K562 (cell line): ENCODE measurements around the gene DCTN5. TPM values are rescaled to one million over a fixed set of nuclear protein-coding genes. Genes with fewer than 3 reads are reported as not detected.

ENCODE experiments used
- ATAC-seq: fragments of 200-7000 bp; cut with Tn5 transposase; 3 replicates; pipeline ENCODE4 v1.9.1; 2020; ENCODE audit warnings: moderate library complexity
- BruUV-seq: library from RNA; stranded (reverse); fragments of 400-500 nt; replicated peaks from 2 replicates; lab custom pipeline; 2021; lab: Mats Ljungman, UMichigan
- CTCF ChIA-PET: fragments of 300-600 bp; formaldehyde crosslinking; extraction: SDS; loops from one replicate; lab custom pipeline; 2021; ENCODE audit warnings: low intra/inter-chr PET ratio; lab: Yijun Ruan, JAX
- POLR2A ChIA-PET: fragments of 300-600, 350-650 bp; sonication (Branson Sonifier 250); formaldehyde crosslinking; extraction: SDS; loops from one replicate; lab custom pipeline; 2021; ENCODE audit warnings: antibody characterized with exemption, inconsistent platforms; lab: Yijun Ruan, JAX
- DNase-seq, 4 experiments: peaks; one replicate each; pipeline versions ENCODE4 v3.0.0 to v3.0.0-alpha.2; 2011 to 2018; ENCODE audit warnings: low spot score in 3 of 4, mixed read lengths in 3 of 4; ENCODE audit errors: extremely low read depth in 1 of 4
- FAIRE-seq: peaks from 2 replicates; lab custom pipeline; 2011; peaks lifted over from hg19 to GRCh38; lab: Jason Lieb, UNC
- H2AFZ ChIP-seq: 2 replicates; pipeline ENCODE4 v1.6.0; 2011; ENCODE audit warnings: low read depth, low read length, control low read depth, inconsistent platforms
- H3K27ac ChIP-seq: fragments of 200-600 bp; 3 replicates; pipeline ENCODE4 v1.8.0; 2011; ENCODE audit warnings: low read depth, mild to moderate bottlenecking, control low read depth, inconsistent platforms, low read length, moderate library complexity, mixed read lengths; ENCODE audit errors: extremely low read depth
- H3K27me3 ChIP-seq, 2 experiments: fragments of 300-600 bp in 1 of 2; 2 replicates in 1 of 2; 3 replicates in 1 of 2; pipeline versions ENCODE4 v1.6.0 to v1.8.0; 2011; ENCODE audit warnings: inconsistent platforms in 2 of 2, low read length in 2 of 2, mild to moderate bottlenecking in 1 of 2, mixed read lengths in 1 of 2, moderate library complexity in 1 of 2; ENCODE audit not compliant: control insufficient read depth in 2 of 2, insufficient read depth in 2 of 2
- H3K36me3 ChIP-seq: fragments of 300-600 bp; 3 replicates; pipeline ENCODE4 v1.8.0; 2011; ENCODE audit warnings: mild to moderate bottlenecking, low read length, inconsistent platforms; ENCODE audit not compliant: control insufficient read depth, insufficient read depth
- H3K4me1 ChIP-seq, 2 experiments: fragments of 200-600 bp in 1 of 2; replicated peaks in 1 of 2; 2 replicates in 1 of 2; 3 replicates in 1 of 2; pipeline versions ENCODE4 v1.5.1 to v1.8.0; 2011; ENCODE audit warnings: inconsistent platforms in 2 of 2, low read length in 2 of 2, mild to moderate bottlenecking in 1 of 2, mixed read lengths in 1 of 2, moderate library complexity in 1 of 2; ENCODE audit not compliant: control insufficient read depth in 2 of 2, insufficient read depth in 2 of 2
- H3K4me2 ChIP-seq: 2 replicates; pipeline ENCODE4 v1.6.1; 2011; ENCODE audit warnings: low read length, control low read depth, inconsistent platforms, mixed read lengths; ENCODE audit not compliant: insufficient read depth
- H3K4me3 ChIP-seq: fragments of 200-600 bp; sonication (generic), shearing (Covaris generic); 2 replicates; pipeline ENCODE4 v1.5.1; 2016; ENCODE audit warnings: control low read depth, inconsistent platforms
- H3K79me2 ChIP-seq: fragments of 200-600 bp; 3 replicates; pipeline ENCODE4 v1.8.0; 2011; ENCODE audit warnings: low read length, inconsistent platforms; ENCODE audit not compliant: control insufficient read depth, insufficient read depth
- H3K9ac ChIP-seq, 2 experiments: 2 replicates each; pipeline versions ENCODE4 v1.6.0 to v1.6.1; 2011; ENCODE audit warnings: low read depth in 2 of 2, low read length in 2 of 2, control low read depth in 1 of 2, inconsistent platforms in 1 of 2, mild to moderate bottlenecking in 1 of 2, mixed read lengths in 1 of 2; ENCODE audit not compliant: insufficient read depth in 1 of 2
- H3K9me1 ChIP-seq: one replicate; pipeline ENCODE4 v1.6.0; 2011; ENCODE audit warnings: inconsistent platforms, mild to moderate bottlenecking, low read length, moderate library complexity; ENCODE audit not compliant: control insufficient read depth, insufficient read depth
- H3K9me3 ChIP-seq: replicated peaks from 2 replicates; pipeline ENCODE4 v1.5.1; 2011; ENCODE audit warnings: low read depth, low read length, inconsistent platforms; ENCODE audit not compliant: control insufficient read depth, insufficient read depth
- H4K20me1 ChIP-seq: replicated peaks from 2 replicates; pipeline ENCODE4 v1.6.1; 2011; ENCODE audit warnings: low read length, inconsistent platforms, mixed read lengths; ENCODE audit not compliant: control insufficient read depth, insufficient read depth
- ATF4 ChIP-seq: fragments of 450-650 bp; formaldehyde crosslinking; IDR thresholded peaks from 2 replicates; pipeline ENCODE4 v1.4.0; 2022; ENCODE audit warnings: mild to moderate bottlenecking, moderate library complexity
- ELK3 ChIP-seq: fragments of 450-650 bp; formaldehyde crosslinking; IDR thresholded peaks from 2 replicates; pipeline ENCODE4 v1.4.0; 2020; ENCODE audit warnings: mild to moderate bottlenecking
- HMGN3 ChIP-seq: IDR thresholded peaks from 2 replicates; pipeline ENCODE4 v1.6.1; 2011; ENCODE audit warnings: borderline replicate concordance, low read depth, mild to moderate bottlenecking, mixed read lengths, low read length; ENCODE audit not compliant: insufficient read length; ENCODE audit errors: extremely low read depth
- ILK ChIP-seq: fragments of 450-650 bp; IDR thresholded peaks from 2 replicates; pipeline ENCODE4 v1.6.1; 2016; ENCODE audit warnings: missing genetic modification characterization, low read depth, mild to moderate bottlenecking, missing compliant biosample characterization, moderate library complexity, borderline replicate concordance
- KAT8 ChIP-seq: fragments of 450-650 bp; IDR thresholded peaks from 2 replicates; pipeline ENCODE4 v1.6.1; 2016; ENCODE audit warnings: low read depth, mild to moderate bottlenecking
- MAFK ChIP-seq: IDR thresholded peaks from 2 replicates; pipeline ENCODE4 v1.6.1; 2011; ENCODE audit warnings: low read length, improper control_type of control experiment
- PCBP2 ChIP-seq: fragments of 200-400 bp; formaldehyde crosslinking; IDR thresholded peaks from 2 replicates; pipeline ENCODE4 v1.6.1; 2018; ENCODE audit warnings: low read length, low read depth, mild to moderate bottlenecking, moderate library complexity; ENCODE audit not compliant: poor library complexity, severe bottlenecking
- POLR2B ChIP-seq: fragments of 450-650 bp; IDR thresholded peaks from 2 replicates; pipeline ENCODE4 v1.6.1; 2018; ENCODE audit warnings: low read depth; ENCODE audit not compliant: partially characterized antibody
- SAFB2 ChIP-seq: fragments of 200-400 bp; formaldehyde crosslinking; IDR thresholded peaks from 2 replicates; pipeline ENCODE4 v1.6.1; 2018; ENCODE audit warnings: borderline replicate concordance, low read length, low read depth, moderate library complexity; ENCODE audit not compliant: severe bottlenecking
- THAP7 ChIP-seq: fragments of 250-450 bp; sonication (Bioruptor Pico); IDR thresholded peaks from 2 replicates; pipeline ENCODE4 v1.5.0; 2021
- YY1 ChIP-seq, 3 experiments: IDR thresholded peaks; 2 replicates each; pipeline ENCODE4 v1.6.1; 2011; ENCODE audit warnings: low read length in 2 of 3, mild to moderate bottlenecking in 2 of 3, moderate library complexity in 2 of 3, borderline replicate concordance in 1 of 3, control low read depth in 1 of 3, low read depth in 1 of 3; ENCODE audit not compliant: insufficient read depth in 3 of 3, insufficient replicate concordance in 2 of 3, control insufficient read depth in 1 of 3, insufficient read length in 1 of 3; ENCODE audit errors: extremely low read depth in 1 of 3
- ZNF224 ChIP-seq: sonication (generic); formaldehyde crosslinking; IDR thresholded peaks from 2 replicates; pipeline ENCODE4 v1.8.0; 2022; ENCODE audit warnings: mild to moderate bottlenecking, missing genetic modification reagents
- ZNF384 ChIP-seq: IDR thresholded peaks from 2 replicates; pipeline ENCODE4 v1.6.1; 2012; ENCODE audit warnings: low read depth, low read length, improper control_type of control experiment
- ZNF707 ChIP-seq: fragments of 250-450 bp; sonication (Bioruptor Pico); conservative IDR thresholded peaks from 2 replicates; pipeline ENCODE4 v1.8.0; 2022; ENCODE audit warnings: inconsistent platforms, mild to moderate bottlenecking, moderate library complexity
- ZNF76 ChIP-seq: fragments of 250-450 bp; sonication (Bioruptor Pico); IDR thresholded peaks from 2 replicates; pipeline ENCODE4 v1.4.0; 2020; ENCODE audit warnings: mild to moderate bottlenecking, moderate library complexity, borderline replicate concordance
- WGBS: fragments of 100-300 bp; shearing (Covaris generic); methylation state at CpG from one replicate; pipeline ENCODE4 v1.1.6; 2016; ENCODE audit warnings: low coverage, mixed read lengths; ENCODE audit not compliant: insufficient coverage; ENCODE audit errors: missing lambda C conversion rate; 5-methylcytosine and 5-hydroxymethylcytosine counted together
- in situ Hi-C: fragments of 300-500 bp; cut with MboI; formaldehyde crosslinking; loops from 4 replicates; pipeline ENCODE4 v1.15.0; 2018; ENCODE audit warnings: inconsistent platforms, mixed read lengths
- intact Hi-C: fragments of 100-400 bp; cut with micrococcal nuclease; formaldehyde crosslinking; loops from 2 replicates; pipeline ENCODE4 v1.14.2; 2022
- polyA plus RNA-seq, 8 experiments: library from polyadenylated mRNA; depleted of rRNA in 4 of 8; stranded (reverse) in 5 of 8; unstranded in 3 of 8; fragments of >200 nt; fragmentation: Nextera tagmentation in 2 of 8; fragmentation: Illumina TruSeq in 1 of 8; extraction: Ambion mirVana in 2 of 8; extraction: Trizol in 1 of 8; gene quantifications; 2 replicates each; pipeline versions ENCODE4 v1.2.1 to v1.2.3, GENCODE V29; 2011 to 2014; ENCODE audit warnings: inconsistent platforms in 1 of 8, missing spikeins in 1 of 8
- total RNA-seq, 7 experiments: library from RNA; depleted of rRNA in 6 of 7; stranded (reverse); fragments of >200 nt in 6 of 7; fragmentation: Illumina TruSeq in 2 of 7; extraction: Trizol in 2 of 7; gene quantifications; 2 replicates each; pipeline versions ENCODE4 v1.2.1 to v1.2.3, GENCODE V29; 2011 to 2021; ENCODE audit warnings: low replicate concordance in 1 of 7

DCTN5 gene
- total and polyA plus RNA-seq, 9 of the 15 experiments (the other 6 are each of a cell fraction or from before 2014, with no cell fraction given): 35.8 to 149 (median 75.9) TPM

GRCh38 chr16:23663918-23664317, 22.7 kb downstream of the DCTN5 start:
- Histone ChIP-seq H3K4me1 (peaks cover 4 to 24% of the 10 kb centered on the region in 2 experiments; a peak in 3 of 5 replicates), H3K4me3 (no peak overlapping the region), H4K20me1 (peaks cover 10% of the 10 kb centered on the region; the same call in 1 of the 2 replicates), H3K9ac (no peak overlapping the region), H3K79me2 (no peaks in the 10 kb centered on the region), H3K4me2 (no peak overlapping the region), H3K36me3 (peaks cover 93% of the 10 kb centered on the region), H3K27me3 (no peaks in the 10 kb centered on the region), H3K9me1 (no peaks in the 10 kb centered on the region), H3K9me3 (no peaks in the 10 kb centered on the region), H3K27ac (no peak overlapping the region), H2AFZ (no peak overlapping the region)
- ChIA-PET POLR2A (interaction anchor here (0.7 to 2.0 kb wide), 6 partner anchors 9 to 25 kb away, joined by 3 to 11 read pairs (median 4); partner anchors contain the start of gene PLK1), CTCF (no interaction called here)
- in situ Hi-C loops: no loop called here
- DNase-seq: no peak
- TF ChIP-seq ZNF76: no peak
- TF ChIP-seq ELK3 (CRISPR knock-in tag): no peak
- TF ChIP-seq KAT8: no peak
- TF ChIP-seq SAFB2: no peak
- no peak for TF ChIP-seq MAFK
- no peak for TF ChIP-seq ILK (tag)
- no peak for TF ChIP-seq HMGN3
- TF ChIP-seq POLR2B: no peak
- no peak for TF ChIP-seq ZNF224 (CRISPR knock-in tag)
- TF ChIP-seq ZNF707: no peak
- TF ChIP-seq ATF4 (CRISPR knock-in tag): no peak
- TF ChIP-seq PCBP2: no peak
- no peak for TF ChIP-seq ZNF384
- TF ChIP-seq YY1 (IDR thresholded peaks at IDR 0.05; ENCODE audit: borderline replicate concordance in 1 of 3, control insufficient read depth in 1 of 3, extremely low read depth in 1 of 3, insufficient read depth in 3 of 3, insufficient read length in 1 of 3, insufficient replicate concordance in 2 of 3, low read depth in 1 of 3, low read length in 2 of 3): no peak
- TF ChIP-seq THAP7 (CRISPR knock-in tag): no peak
- intact Hi-C loops: no loop called here
- WGBS: 88% methylated on average over 2 of the region's 2 CpGs
- ATAC-seq: no peak
- BruUV-seq: no TSS peak
- FAIRE-seq: no peak
